DMS53 treated with DMSO at 0.1 percent for 48 hours (cell line): Measurements from ENCODE around the gene JAML.

Experiments
- DNase-seq: peaks from one replicate; lab custom pipeline; 2025; ENCODE audit not compliant: unreplicated experiment; lab: John Stamatoyannopoulos, UW

The JAML gene

GRCh38 chr11:118217575-118217974 is 7.2 kb downstream of the JAML start:
- DNase-seq = no peak

GRCh38 chr11:118216621-118217481 is 8.0 kb downstream of the JAML start:
- DNase-seq = no peak

- DNase-seq = no peak
Measured at GRCh38 chr11:118215765-118216164, 9.0 kb downstream of the JAML start.

- no peak for DNase-seq
Measured at GRCh38 chr11:118215262-118215661, 9.5 kb downstream of the JAML start.

- no peak for DNase-seq
Measured at GRCh38 chr11:118214210-118214914, 10.4 kb downstream of the JAML start.

GRCh38 chr11:118213781-118214180 is 11.0 kb downstream of the JAML start:
- DNase-seq = no peak

GRCh38 chr11:118213201-118213600 is 11.6 kb downstream of the JAML start:
- no peak for DNase-seq

GRCh38 chr11:118212781-118213191 is 12.0 kb downstream of the JAML start:
- DNase-seq = no peak

- DNase-seq = no peak
Measured at GRCh38 chr11:118212131-118212725, 12.6 kb downstream of the JAML start.

- DNase-seq = no peak
Measured at GRCh38 chr11:118211006-118211405, 13.8 kb downstream of the JAML start.

- no peak for DNase-seq
Measured at GRCh38 chr11:118210323-118210722, 14.5 kb downstream of the JAML start.

- DNase-seq = no peak
Measured at GRCh38 chr11:118209033-118209432, 15.8 kb downstream of the JAML start.

GRCh38 chr11:118207079-118207478 is 17.7 kb downstream of the JAML start:
- no peak for DNase-seq

GRCh38 chr11:118206391-118207031 is 18.3 kb downstream of the JAML start:
- DNase-seq = no peak

- no peak for DNase-seq
Measured at GRCh38 chr11:118205606-118206378, 19.0 kb downstream of the JAML start.

GRCh38 chr11:118202599-118203422 is 22.0 kb downstream of the JAML start:
- no peak for DNase-seq

- DNase-seq = no peak
Measured at GRCh38 chr11:118201966-118202365, 22.8 kb downstream of the JAML start.

GRCh38 chr11:118200901-118201680 is 23.7 kb downstream of the JAML start:
- DNase-seq = no peak

GRCh38 chr11:118200497-118200896 is 24.3 kb downstream of the JAML start:
- DNase-seq = no peak
